ENCODE data around the gene SYNM.

DNA sequence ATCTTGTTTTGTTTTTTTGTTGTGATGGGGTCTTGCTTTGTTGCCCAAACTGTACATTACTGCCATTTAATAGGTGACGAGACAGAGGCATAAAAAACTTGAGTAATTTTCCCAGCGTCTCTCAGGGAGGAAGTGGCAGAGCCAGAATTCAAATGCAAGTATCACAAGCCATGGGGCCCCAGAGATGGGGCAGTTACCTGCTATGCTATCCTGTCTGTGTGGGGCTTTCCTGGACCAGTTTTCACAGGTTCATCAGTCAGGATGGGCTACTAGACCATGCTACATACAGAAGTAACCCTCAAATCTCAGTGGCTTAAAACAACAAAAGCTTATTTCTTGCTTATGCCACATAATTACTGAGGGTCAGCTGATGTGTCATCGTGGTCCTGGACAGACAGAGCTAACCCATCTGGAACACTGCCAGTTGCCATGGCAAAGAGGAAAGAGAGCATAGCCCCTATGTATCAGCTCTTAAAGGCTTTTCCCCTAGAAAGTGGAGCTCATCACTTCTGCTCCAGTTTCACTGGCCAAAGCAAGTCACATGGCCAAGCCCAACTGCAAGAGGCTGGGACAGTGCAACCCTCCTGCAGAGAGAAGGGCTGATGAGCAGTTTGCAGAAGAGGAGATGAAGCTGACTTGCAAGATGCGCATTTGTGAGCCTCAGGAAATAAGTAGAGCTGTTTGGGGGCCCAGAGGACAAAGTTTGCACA is 31.7 kb upstream of the SYNM start:
- TF ChIP-seq, protein P1, sequence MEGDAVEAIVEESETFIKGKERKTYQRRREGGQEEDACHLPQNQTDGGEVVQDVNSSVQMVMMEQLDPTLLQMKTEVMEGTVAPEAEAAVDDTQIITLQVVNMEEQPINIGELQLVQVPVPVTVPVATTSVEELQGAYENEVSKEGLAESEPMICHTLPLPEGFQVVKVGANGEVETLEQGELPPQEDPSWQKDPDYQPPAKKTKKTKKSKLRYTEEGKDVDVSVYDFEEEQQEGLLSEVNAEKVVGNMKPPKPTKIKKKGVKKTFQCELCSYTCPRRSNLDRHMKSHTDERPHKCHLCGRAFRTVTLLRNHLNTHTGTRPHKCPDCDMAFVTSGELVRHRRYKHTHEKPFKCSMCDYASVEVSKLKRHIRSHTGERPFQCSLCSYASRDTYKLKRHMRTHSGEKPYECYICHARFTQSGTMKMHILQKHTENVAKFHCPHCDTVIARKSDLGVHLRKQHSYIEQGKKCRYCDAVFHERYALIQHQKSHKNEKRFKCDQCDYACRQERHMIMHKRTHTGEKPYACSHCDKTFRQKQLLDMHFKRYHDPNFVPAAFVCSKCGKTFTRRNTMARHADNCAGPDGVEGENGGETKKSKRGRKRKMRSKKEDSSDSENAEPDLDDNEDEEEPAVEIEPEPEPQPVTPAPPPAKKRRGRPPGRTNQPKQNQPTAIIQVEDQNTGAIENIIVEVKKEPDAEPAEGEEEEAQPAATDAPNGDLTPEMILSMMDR (IDR thresholded peaks at IDR 0.05), result no peak
- no peak for TF ChIP-seq EZH2 (IDR thresholded peaks at IDR 0.05; ENCODE audit: borderline replicate concordance, insufficient read depth, low read depth, low read length, poor library complexity, severe bottlenecking)
